RWPE2 (cell line): ENCODE data around the gene AGO4.
"Not testable (repeated sequence)": the region's sequence is repeated elsewhere in the genome, so short reads cannot be mapped to it uniquely, and the experiment has no call there.

ENCODE experiments used
- ATAC-seq: fragments of 200-7000 bp; cut with Tn5 transposase; 3 replicates; pipeline ENCODE4 v1.9.1; 2021; ENCODE audit warnings: low read depth
- DNase-seq: peaks from one replicate; pipeline ENCODE4 v3.0.0-alpha.2; 2020; ENCODE audit warnings: low spot score
- H3K27ac ChIP-seq: fragments of 450-650 bp; 2 replicates; pipeline ENCODE4 v1.5.1; 2017; ENCODE audit warnings: mild to moderate bottlenecking; ENCODE audit not compliant: poor library complexity, severe bottlenecking
- H3K27me3 ChIP-seq: fragments of 250-450 bp; sonication (Bioruptor Pico); 2 replicates; pipeline ENCODE4 v1.5.1; 2021; ENCODE audit warnings: mild to moderate bottlenecking, moderate library complexity; ENCODE audit not compliant: insufficient read depth, poor library complexity, severe bottlenecking
- H3K36me3 ChIP-seq: fragments of 250-450 bp; sonication (Bioruptor Pico); 2 replicates; pipeline ENCODE4 v1.5.1; 2020; ENCODE audit warnings: low read depth, mild to moderate bottlenecking, moderate library complexity
- H3K4me1 ChIP-seq: fragments of 250-450 bp; sonication (Bioruptor Pico); 2 replicates; pipeline ENCODE4 v1.5.1; 2021; ENCODE audit warnings: mild to moderate bottlenecking, moderate library complexity; ENCODE audit not compliant: insufficient read depth, poor library complexity, severe bottlenecking
- H3K4me3 ChIP-seq: fragments of 250-450 bp; sonication (Bioruptor Pico); 2 replicates; pipeline ENCODE4 v1.5.1; 2021; ENCODE audit warnings: mild to moderate bottlenecking, moderate library complexity; ENCODE audit not compliant: severe bottlenecking
- H3K9me3 ChIP-seq: fragments of 250-450 bp; sonication (Bioruptor Pico); 2 replicates; pipeline ENCODE4 v1.5.1; 2021; ENCODE audit warnings: mild to moderate bottlenecking, moderate library complexity; ENCODE audit not compliant: severe bottlenecking
- CTCF ChIP-seq: fragments of 450-650 bp; IDR thresholded peaks from one replicate; pipeline ENCODE4 v1.5.1; 2017; ENCODE audit warnings: mild to moderate bottlenecking, moderate library complexity; ENCODE audit not compliant: poor library complexity, severe bottlenecking

Gene AGO4

GRCh38 chr1:35783055-35783583 lies 24.7 kb upstream of the AGO4 start:
- no peak for TF ChIP-seq CTCF
- Histone ChIP-seq H3K4me3 (no peak overlapping the region), H3K27ac (no peak overlapping the region), H3K36me3 (no peaks in the 10 kb centered on the region), H3K27me3 (no peaks in the 10 kb centered on the region), H3K9me3 (no peaks in the 10 kb centered on the region), H3K4me1 (no peaks in the 10 kb centered on the region)
- no peak for ATAC-seq
- DNase-seq = no peak

GRCh38 chr1:35784364-35784763 lies 23.5 kb upstream of the AGO4 start:
- not testable (repeated sequence) for H3K4me3 ChIP-seq, DNase-seq, ATAC-seq, H3K27me3 ChIP-seq, H3K27ac ChIP-seq, H3K9me3 ChIP-seq, H3K4me1 ChIP-seq, H3K36me3 ChIP-seq

- H3K4me1 ChIP-seq = no peaks in the 10 kb centered on the region
- TF ChIP-seq CTCF = no peak
- H3K9me3 ChIP-seq = no peaks in the 10 kb centered on the region
- no peak overlapping the region for H3K27ac ChIP-seq
- no peaks in the 10 kb centered on the region for H3K36me3 ChIP-seq
- ATAC-seq = no peak
- H3K4me3 ChIP-seq = no peak overlapping the region
- H3K27me3 ChIP-seq = no peaks in the 10 kb centered on the region
- no peak for DNase-seq
These were observed 19.7 kb upstream of the AGO4 start for GRCh38 chr1:35788139-35788538.

GRCh38 chr1:35790670-35791069 lies 17.1 kb upstream of the AGO4 start:
- no peak for TF ChIP-seq CTCF
- ATAC-seq = no peak
- Histone ChIP-seq H3K27me3 (no peaks in the 10 kb centered on the region), H3K4me3 (no peak overlapping the region), H3K4me1 (no peaks in the 10 kb centered on the region), H3K9me3 (no peaks in the 10 kb centered on the region), H3K36me3 (no peaks in the 10 kb centered on the region), H3K27ac (no peak overlapping the region)
- no peak for DNase-seq

GRCh38 chr1:35795295-35795694 lies 12.5 kb upstream of the AGO4 start:
- DNase-seq (no peak), ATAC-seq (no peak)
- Histone ChIP-seq H3K9me3 (no peaks in the 10 kb centered on the region), H3K27ac (no peak overlapping the region), H3K36me3 (no peaks in the 10 kb centered on the region), H3K4me3 (no peak overlapping the region), H3K27me3 (no peaks in the 10 kb centered on the region), H3K4me1 (no peaks in the 10 kb centered on the region)
- no peak for TF ChIP-seq CTCF
